Mesothelial cell of epicardium (in vitro differentiated cells): ENCODE results near the gene HOMER1. TPM values are rescaled to one million over a fixed set of nuclear protein-coding genes. Genes with fewer than 3 reads are reported as not detected.

Source experiments
- DNase-seq, 2 experiments: peaks; one replicate each; pipeline ENCODE4 v3.0.0; 2021; ENCODE audit warnings: low spot score in 2 of 2; ENCODE audit not compliant: unreplicated experiment in 2 of 2
- H3K27ac Mint-ChIP-seq: 2 replicates; pipeline ENCODE4 v1.8.0; 2021; ENCODE audit warnings: mixed read lengths
- H3K27me3 Mint-ChIP-seq: 2 replicates; pipeline ENCODE4 v1.8.0; 2021; ENCODE audit warnings: low read depth, mixed read lengths
- H3K36me3 Mint-ChIP-seq: 2 replicates; pipeline ENCODE4 v1.8.0; 2021; ENCODE audit warnings: mixed read lengths
- H3K4me1 Mint-ChIP-seq: 2 replicates; pipeline ENCODE4 v1.8.0; 2021; ENCODE audit warnings: mixed read lengths
- H3K4me3 Mint-ChIP-seq: 2 replicates; pipeline ENCODE4 v1.8.0; 2021; ENCODE audit warnings: mild to moderate bottlenecking, moderate library complexity, mixed read lengths
- H3K9me3 Mint-ChIP-seq: 2 replicates; pipeline ENCODE4 v1.8.0; 2021; ENCODE audit warnings: mixed read lengths
- total RNA-seq: library from RNA; stranded (reverse); gene quantifications from 3 replicates; pipeline ENCODE4 v1.2.1, GENCODE V29; 2021
- TF ChIP-seq, protein P1 (sequence below): fragments of 200-600 bp; sonication (generic); IDR thresholded peaks from one replicate; pipeline ENCODE4 v1.5.0; 2021; ENCODE audit warnings: antibody characterized with exemption; ENCODE audit not compliant: unreplicated experiment

HOMER1 gene
- total RNA-seq, 1 donor from 2014 or later: 21.6 TPM

- H3K4me1 Mint-ChIP-seq: no peaks in the 10 kb centered on the region
- peaks cover 17% of the 10 kb centered on the region for H3K9me3 Mint-ChIP-seq
- no peak overlapping the region for H3K27ac Mint-ChIP-seq
- H3K36me3 Mint-ChIP-seq: peaks cover 24% of the 10 kb centered on the region
- no peak for DNase-seq
- no peak overlapping the region for H3K4me3 Mint-ChIP-seq
- TF ChIP-seq, protein P1, sequence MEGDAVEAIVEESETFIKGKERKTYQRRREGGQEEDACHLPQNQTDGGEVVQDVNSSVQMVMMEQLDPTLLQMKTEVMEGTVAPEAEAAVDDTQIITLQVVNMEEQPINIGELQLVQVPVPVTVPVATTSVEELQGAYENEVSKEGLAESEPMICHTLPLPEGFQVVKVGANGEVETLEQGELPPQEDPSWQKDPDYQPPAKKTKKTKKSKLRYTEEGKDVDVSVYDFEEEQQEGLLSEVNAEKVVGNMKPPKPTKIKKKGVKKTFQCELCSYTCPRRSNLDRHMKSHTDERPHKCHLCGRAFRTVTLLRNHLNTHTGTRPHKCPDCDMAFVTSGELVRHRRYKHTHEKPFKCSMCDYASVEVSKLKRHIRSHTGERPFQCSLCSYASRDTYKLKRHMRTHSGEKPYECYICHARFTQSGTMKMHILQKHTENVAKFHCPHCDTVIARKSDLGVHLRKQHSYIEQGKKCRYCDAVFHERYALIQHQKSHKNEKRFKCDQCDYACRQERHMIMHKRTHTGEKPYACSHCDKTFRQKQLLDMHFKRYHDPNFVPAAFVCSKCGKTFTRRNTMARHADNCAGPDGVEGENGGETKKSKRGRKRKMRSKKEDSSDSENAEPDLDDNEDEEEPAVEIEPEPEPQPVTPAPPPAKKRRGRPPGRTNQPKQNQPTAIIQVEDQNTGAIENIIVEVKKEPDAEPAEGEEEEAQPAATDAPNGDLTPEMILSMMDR: no peak
- no peaks in the 10 kb centered on the region for H3K27me3 Mint-ChIP-seq
Measured at GRCh38 chr5:79413112-79413511, 100.8 kb downstream of the HOMER1 start.

DNA sequence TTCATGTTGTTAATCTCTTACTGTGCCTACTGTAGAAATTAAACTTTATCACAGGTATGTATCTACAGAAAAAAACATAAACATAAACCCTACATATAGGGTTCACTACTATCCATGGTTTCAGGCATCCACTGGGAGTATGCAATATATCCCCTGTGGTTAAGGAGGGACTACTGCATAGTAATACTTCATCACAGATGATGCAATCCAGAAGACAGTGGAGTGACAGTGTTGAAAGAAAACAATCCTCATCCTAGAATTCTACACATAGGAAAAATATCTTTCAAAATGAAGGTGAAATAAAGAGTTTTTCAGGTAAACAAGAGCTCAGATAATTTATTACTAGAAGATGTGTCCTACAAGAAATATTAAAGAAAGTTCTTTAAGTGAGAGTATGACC, 105.9 kb downstream of the HOMER1 start:
- no peak overlapping the region for H3K4me3 Mint-ChIP-seq
- H3K27ac Mint-ChIP-seq: no peak overlapping the region
- DNase-seq: no peak
- no peaks in the 10 kb centered on the region for H3K27me3 Mint-ChIP-seq
- peaks cover 50% of the 10 kb centered on the region for H3K36me3 Mint-ChIP-seq
- H3K4me1 Mint-ChIP-seq: no peaks in the 10 kb centered on the region
- peaks cover 36% of the 10 kb centered on the region for H3K9me3 Mint-ChIP-seq
- TF ChIP-seq, protein P1: no peak

- Mint-ChIP-seq H3K27me3 (no peaks in the 10 kb centered on the region), H3K4me3 (no peak overlapping the region), H3K4me1 (no peaks in the 10 kb centered on the region), H3K9me3 (peaks cover 36% of the 10 kb centered on the region), H3K36me3 (peaks cover 50% of the 10 kb centered on the region), H3K27ac (no peak overlapping the region)
- DNase-seq: no peak
- TF ChIP-seq, protein P1: no peak
Measured at GRCh38 chr5:79407591-79407990, 106.3 kb downstream of the HOMER1 start.

DNA sequence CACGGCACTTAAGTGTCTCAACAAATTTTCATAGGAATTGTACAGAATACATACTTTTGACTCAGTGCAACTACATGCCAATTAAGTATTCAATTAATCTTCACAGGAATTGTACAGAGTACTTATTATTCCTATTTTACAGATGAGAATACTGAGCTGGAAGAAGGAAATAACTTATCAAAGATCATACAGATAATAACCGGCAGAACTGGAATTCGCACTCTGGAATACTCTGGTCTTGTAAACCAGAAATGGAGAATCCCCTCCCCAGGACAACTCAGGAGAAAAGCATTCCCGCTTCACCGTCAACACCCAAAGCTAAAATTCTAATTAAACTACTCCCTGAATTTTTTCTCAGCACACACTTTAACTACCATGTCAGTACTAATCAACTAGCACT, 112.7 kb downstream of the HOMER1 start:
- DNase-seq: no peak
- H3K4me3 Mint-ChIP-seq: no peak overlapping the region
- no peaks in the 10 kb centered on the region for H3K27me3 Mint-ChIP-seq
- H3K36me3 Mint-ChIP-seq: peaks cover 20% of the 10 kb centered on the region
- H3K9me3 Mint-ChIP-seq: peaks cover 2% of the 10 kb centered on the region
- no peak overlapping the region for H3K27ac Mint-ChIP-seq
- TF ChIP-seq, protein P1: no peak
- H3K4me1 Mint-ChIP-seq: no peaks in the 10 kb centered on the region

DNA sequence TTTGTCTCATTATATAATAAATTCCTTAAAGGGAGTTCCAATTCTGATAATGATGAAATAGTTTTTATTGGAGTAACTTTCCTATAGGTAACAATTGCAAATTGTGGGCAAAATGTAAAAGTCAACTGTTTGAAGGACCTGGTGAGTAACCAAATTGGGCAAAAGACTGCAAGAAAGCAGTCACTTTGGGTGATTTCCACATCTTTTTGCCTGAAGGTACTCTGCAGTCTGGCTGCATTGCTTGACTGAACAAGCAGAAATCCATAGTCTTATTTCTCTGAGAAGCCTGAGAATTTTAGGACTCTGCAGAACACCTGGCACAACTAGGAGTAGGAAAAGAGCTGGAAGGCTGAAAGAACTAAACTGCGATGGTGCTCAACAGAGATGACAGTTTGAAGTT, 114.9 kb downstream of the HOMER1 start:
- H3K4me3 Mint-ChIP-seq: no peak overlapping the region
- H3K9me3 Mint-ChIP-seq: no peaks in the 10 kb centered on the region
- no peaks in the 10 kb centered on the region for H3K4me1 Mint-ChIP-seq
- no peak overlapping the region for H3K27ac Mint-ChIP-seq
- H3K27me3 Mint-ChIP-seq: no peaks in the 10 kb centered on the region
- TF ChIP-seq, protein P1: no peak
- no peak for DNase-seq
- H3K36me3 Mint-ChIP-seq: peaks cover 22% of the 10 kb centered on the region

DNA sequence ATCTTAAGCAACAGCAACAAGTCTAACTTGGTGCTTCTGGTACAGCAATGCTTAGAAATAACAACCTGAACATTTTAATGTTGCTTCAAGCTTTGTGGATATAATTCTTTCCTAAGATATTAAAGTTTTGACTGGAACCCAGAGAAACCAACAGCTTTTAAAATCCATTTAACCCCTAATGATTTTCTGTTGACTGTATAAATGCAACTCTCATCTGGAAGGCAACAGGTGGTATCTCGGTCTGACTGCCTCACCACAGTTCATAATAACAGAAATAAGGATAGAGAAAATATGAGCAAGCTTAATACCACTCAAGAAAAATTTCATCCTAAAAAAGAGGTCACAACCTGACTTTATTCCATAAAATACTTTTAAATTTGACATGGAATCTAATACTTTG, 116.9 kb downstream of the HOMER1 start:
- Mint-ChIP-seq H3K36me3 (peaks cover 22% of the 10 kb centered on the region), H3K9me3 (no peaks in the 10 kb centered on the region)
- TF ChIP-seq, protein P1: no peak

More for the DNA sequence above, 116.9 kb downstream of the HOMER1 start:
- no peaks in the 10 kb centered on the region for H3K4me1 Mint-ChIP-seq
- no peak overlapping the region for H3K4me3 Mint-ChIP-seq
- H3K27ac Mint-ChIP-seq: no peak overlapping the region
- no peak for DNase-seq
- H3K27me3 Mint-ChIP-seq: no peaks in the 10 kb centered on the region
